HepG2 (cell line): ENCODE data around the gene TLE2. TPM values are rescaled to one million over a fixed set of nuclear protein-coding genes. Genes with fewer than 3 reads are reported as not detected.

Experiments used
- BCL6 ChIP-seq: IDR thresholded peaks from 2 replicates; pipeline ENCODE4 v1.6.1; 2016; ENCODE audit warnings: missing genetic modification reagents, missing compliant biosample characterization
- BRCA1 ChIP-seq: sonication (generic); formaldehyde crosslinking; IDR thresholded peaks from 2 replicates; pipeline ENCODE4 v1.4.0; 2020; ENCODE audit warnings: missing genetic modification reagents
- ETV5 ChIP-seq: IDR thresholded peaks from 2 replicates; pipeline ENCODE4 v1.6.1; 2018; ENCODE audit warnings: missing biosample characterization, missing genetic modification reagents, inconsistent platforms, borderline replicate concordance
- FOXA3 ChIP-seq: IDR thresholded peaks from 2 replicates; pipeline ENCODE4 v1.6.1; 2016; ENCODE audit warnings: missing genetic modification reagents, missing compliant biosample characterization
- GFI1 ChIP-seq: sonication (generic); formaldehyde crosslinking; IDR thresholded peaks from 2 replicates; pipeline ENCODE4 v1.5.0; 2020; ENCODE audit warnings: missing genetic modification reagents, mild to moderate bottlenecking, borderline replicate concordance
- HOXA3 ChIP-seq: sonication (generic); formaldehyde crosslinking; IDR thresholded peaks from 2 replicates; pipeline ENCODE4 v1.5.0; 2020; ENCODE audit warnings: missing genetic modification reagents
- JUN ChIP-seq: sonication (generic); formaldehyde crosslinking; IDR thresholded peaks from 2 replicates; pipeline ENCODE4 v1.4.0; 2020; ENCODE audit warnings: mild to moderate bottlenecking, missing genetic modification reagents
- KLF16 ChIP-seq, 2 experiments: sonication (generic) in 1 of 2; formaldehyde crosslinking in 1 of 2; IDR thresholded peaks; 2 replicates each; pipeline versions ENCODE4 v1.6.1 to v1.8.0; 2016 to 2023; ENCODE audit warnings: missing genetic modification reagents in 2 of 2, missing compliant biosample characterization in 1 of 2
- MTA1 ChIP-seq: sonication (generic); formaldehyde crosslinking; IDR thresholded peaks from 2 replicates; pipeline ENCODE4 v1.4.0; 2020; ENCODE audit warnings: missing genetic modification reagents, mild to moderate bottlenecking, borderline replicate concordance
- NR2F1 ChIP-seq, 2 experiments: fragments of 450-650 bp in 1 of 2; formaldehyde crosslinking in 1 of 2; IDR thresholded peaks; 2 replicates each; pipeline versions ENCODE4 v1.5.0 to v1.6.1; 2016 to 2020; ENCODE audit warnings: mild to moderate bottlenecking in 1 of 2, missing compliant biosample characterization in 1 of 2, missing genetic modification reagents in 1 of 2, moderate library complexity in 1 of 2
- SAP130 ChIP-seq: IDR thresholded peaks from 2 replicates; pipeline ENCODE4 v1.6.1; 2016; ENCODE audit warnings: low read depth
- THAP9 ChIP-seq: sonication (generic); formaldehyde crosslinking; IDR thresholded peaks from 2 replicates; pipeline ENCODE4; 2020; ENCODE audit warnings: missing genetic modification reagents, mild to moderate bottlenecking, borderline replicate concordance
- WIZ ChIP-seq: sonication (generic); formaldehyde crosslinking; IDR thresholded peaks from 2 replicates; pipeline ENCODE4 v1.5.1; 2020; ENCODE audit warnings: mild to moderate bottlenecking, missing genetic modification reagents
- ZBTB4 ChIP-seq: sonication (generic); formaldehyde crosslinking; IDR thresholded peaks from 2 replicates; pipeline ENCODE4 v1.4.0; 2020; ENCODE audit warnings: missing genetic modification reagents, mild to moderate bottlenecking, borderline replicate concordance
- ZC3H4 ChIP-seq: sonication (generic); formaldehyde crosslinking; IDR thresholded peaks from 2 replicates; pipeline ENCODE4 v1.4.0; 2020; ENCODE audit warnings: missing genetic modification reagents, borderline replicate concordance
- ZFP1 ChIP-seq: IDR thresholded peaks from 2 replicates; pipeline ENCODE4 v1.6.1; 2016
- ZNF225 ChIP-seq: sonication (generic); formaldehyde crosslinking; IDR thresholded peaks from 2 replicates; pipeline ENCODE4 v1.4.0; 2020; ENCODE audit warnings: mild to moderate bottlenecking, missing genetic modification reagents
- ZNF577 ChIP-seq: sonication (generic); formaldehyde crosslinking; IDR thresholded peaks from 2 replicates; pipeline ENCODE4 v1.4.0; 2020; ENCODE audit warnings: mild to moderate bottlenecking, low read depth, missing genetic modification reagents, borderline replicate concordance
- ZNF614 ChIP-seq: IDR thresholded peaks from 2 replicates; pipeline ENCODE4 v1.6.1; 2018; ENCODE audit warnings: missing biosample characterization, missing genetic modification reagents, inconsistent platforms, borderline replicate concordance
- ZNF724P ChIP-seq: sonication (generic); formaldehyde crosslinking; IDR thresholded peaks from 2 replicates; pipeline ENCODE4 v1.8.0; 2022; ENCODE audit warnings: missing genetic modification reagents, borderline replicate concordance
- ZNF772 ChIP-seq: sonication (generic); formaldehyde crosslinking; IDR thresholded peaks from 2 replicates; pipeline ENCODE4 v1.5.0; 2020; ENCODE audit warnings: mild to moderate bottlenecking, missing genetic modification reagents
- ZNF816 ChIP-seq: sonication (generic); formaldehyde crosslinking; IDR thresholded peaks from 2 replicates; pipeline ENCODE4 v1.8.0; 2022; ENCODE audit warnings: missing genetic modification reagents, mild to moderate bottlenecking, borderline replicate concordance
- ZSCAN30 ChIP-seq: sonication (generic); formaldehyde crosslinking; IDR thresholded peaks from 2 replicates; pipeline ENCODE4 v1.5.0; 2020; ENCODE audit warnings: mild to moderate bottlenecking, missing genetic modification reagents
- polyA plus RNA-seq, 8 experiments: library from polyadenylated mRNA; depleted of rRNA in 3 of 8; stranded (reverse) in 7 of 8; unstranded in 1 of 8; fragments of >200 nt; fragmentation: Illumina TruSeq in 4 of 8; extraction: Trizol in 4 of 8; gene quantifications; 2 replicates each; pipeline versions ENCODE4 v1.2.1 to v1.2.3, GENCODE V29; 2011 to 2016; ENCODE audit warnings: low read depth in 4 of 8, missing spikeins in 1 of 8, mixed read lengths in 1 of 8; ENCODE audit not compliant: insufficient read depth in 1 of 8
- total RNA-seq, 5 experiments: library from RNA; depleted of rRNA; stranded (reverse); fragments of >200 nt; fragmentation: Illumina TruSeq; extraction: Trizol; gene quantifications; 2 replicates each; pipeline ENCODE4 v1.2.3, GENCODE V29; 2016; ENCODE audit warnings: low read depth in 1 of 5
- TF ChIP-seq, protein P1 (sequence below): sonication (generic); formaldehyde crosslinking; IDR thresholded peaks from 2 replicates; pipeline ENCODE4 v1.5.0; 2020; ENCODE audit warnings: missing genetic modification reagents

Gene TLE2
- total and polyA plus RNA-seq, 2 of the 13 experiments (the other 11 are each of a cell fraction or from before 2014, with no cell fraction given): 0.07 to 0.81 TPM

GRCh38 chr19:3066482-3067049 lies 37.5 kb upstream of the TLE2 start (continued):
- TF ChIP-seq ZFP1 (0 out of 2 replicates have a peak, but pooled peaks have one; percentile 33), SAP130 (CRISPR knock-in tag) (peak; percentile 35; the same call in 1 of the 2 replicates), KLF16 (CRISPR knock-in tag; IDR thresholded peaks at IDR 0.05) (peak in 1 of 2 experiments; percentile 39; a peak in 1 of 4 replicates), GFI1 (CRISPR knock-in tag) (0 out of 2 replicates have a peak, but pooled peaks have one; percentile 6), WIZ (no peak), ZNF724P (CRISPR knock-in tag) (no peak), ZNF577 (CRISPR knock-in tag) (no peak), FOXA3 (peak; percentile 23; the same call in 1 of the 2 replicates), BCL6 (CRISPR knock-in tag) (peak; percentile 46; the same call in 1 of the 2 replicates), NR2F1 (CRISPR knock-in tag; IDR thresholded peaks at IDR 0.05) (peak in 1 of 2 experiments; percentile 57; a peak in 2 of 4 replicates), ZNF772 (peak; percentile 64), ETV5 (CRISPR knock-in tag) (peak; percentile 34; the same call in 1 of the 2 replicates), THAP9 (CRISPR knock-in tag) (no peak), ZC3H4 (no peak), MTA1 (CRISPR knock-in tag) (peak; percentile 24; the same call in 1 of the 2 replicates), HOXA3 (CRISPR knock-in tag) (peak; percentile 46; the same call in 1 of the 2 replicates), ZNF225 (0 out of 2 replicates have a peak, but pooled peaks have one; percentile 48), BRCA1 (CRISPR knock-in tag) (no peak), ZNF816 (no peak), JUN (CRISPR knock-in tag) (no peak), ZNF614 (CRISPR knock-in tag) (no peak), ZBTB4 (CRISPR knock-in tag) (no peak), ZSCAN30 (CRISPR knock-in tag) (no peak)
- TF ChIP-seq, protein P1, sequence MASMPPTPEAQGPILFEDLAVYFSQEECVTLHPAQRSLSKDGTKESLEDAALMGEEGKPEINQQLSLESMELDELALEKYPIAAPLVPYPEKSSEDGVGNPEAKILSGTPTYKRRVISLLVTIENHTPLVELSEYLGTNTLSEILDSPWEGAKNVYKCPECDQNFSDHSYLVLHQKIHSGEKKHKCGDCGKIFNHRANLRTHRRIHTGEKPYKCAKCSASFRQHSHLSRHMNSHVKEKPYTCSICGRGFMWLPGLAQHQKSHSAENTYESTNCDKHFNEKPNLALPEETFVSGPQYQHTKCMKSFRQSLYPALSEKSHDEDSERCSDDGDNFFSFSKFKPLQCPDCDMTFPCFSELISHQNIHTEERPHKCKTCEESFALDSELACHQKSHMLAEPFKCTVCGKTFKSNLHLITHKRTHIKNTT (CRISPR knock-in tag): no peak
